RKO (cell line): ENCODE data around the gene ING5.

ENCODE experiments used
- DNase-seq: peaks from one replicate; pipeline ENCODE4 v3.0.0-alpha.2; 2016; ENCODE audit warnings: low spot score

Gene ING5

GRCh38 chr2:241776336-241777169, 74.7 kb downstream of the ING5 start, which contains the start of gene GAL3ST2:
Gene GAL3ST2, plus strand, starts transcription at chr2:241776822. Its CDS starts 134 bp downstream, at chr2:241776956.
- DNase-seq = no peak

- DNase-seq = no peak
Observed at GRCh38 chr2:241777170-241777685, 75.4 kb downstream of the ING5 start.

GRCh38 chr2:241777686-241778627, 76.1 kb downstream of the ING5 start:
- DNase-seq = no peak
